Stimulated activated CD8-positive, alpha-beta memory T cell treated with anti-CD3 and anti-CD28 coated beads, Interleukin-7, amount 100 ng/mL, for 48 hours (primary cell): ENCODE data around the gene GLI1.

Source experiments
- DNase-seq, 2 donors: peaks; one replicate each; pipeline ENCODE4 v3.0.0-alpha.2; 2020; ENCODE audit warnings: low read depth in 1 of 2; ENCODE audit errors: extremely low read depth in 1 of 2

GLI1 gene

DNA sequence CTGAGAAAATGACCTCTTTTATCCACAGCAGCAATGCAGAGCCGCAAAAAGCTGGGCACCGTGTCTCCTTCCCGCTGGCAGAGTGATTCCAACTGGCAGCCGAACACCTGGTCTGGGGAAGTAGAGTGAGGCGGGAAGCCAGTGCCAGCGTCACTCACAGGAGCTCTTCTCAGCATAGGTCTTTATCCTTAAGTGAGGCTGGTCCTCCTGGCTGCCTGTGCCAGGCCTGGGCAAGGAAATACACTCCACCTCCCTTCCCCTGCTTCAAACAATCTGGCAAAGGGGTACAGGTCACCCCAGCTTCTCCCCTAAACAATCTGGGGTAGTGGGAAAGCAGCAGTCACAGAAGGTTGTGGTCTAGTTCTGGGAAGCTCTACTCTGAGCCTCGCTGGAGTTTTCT lies 15.3 kb downstream of the GLI1 start:
- DNase-seq: no peak

DNA sequence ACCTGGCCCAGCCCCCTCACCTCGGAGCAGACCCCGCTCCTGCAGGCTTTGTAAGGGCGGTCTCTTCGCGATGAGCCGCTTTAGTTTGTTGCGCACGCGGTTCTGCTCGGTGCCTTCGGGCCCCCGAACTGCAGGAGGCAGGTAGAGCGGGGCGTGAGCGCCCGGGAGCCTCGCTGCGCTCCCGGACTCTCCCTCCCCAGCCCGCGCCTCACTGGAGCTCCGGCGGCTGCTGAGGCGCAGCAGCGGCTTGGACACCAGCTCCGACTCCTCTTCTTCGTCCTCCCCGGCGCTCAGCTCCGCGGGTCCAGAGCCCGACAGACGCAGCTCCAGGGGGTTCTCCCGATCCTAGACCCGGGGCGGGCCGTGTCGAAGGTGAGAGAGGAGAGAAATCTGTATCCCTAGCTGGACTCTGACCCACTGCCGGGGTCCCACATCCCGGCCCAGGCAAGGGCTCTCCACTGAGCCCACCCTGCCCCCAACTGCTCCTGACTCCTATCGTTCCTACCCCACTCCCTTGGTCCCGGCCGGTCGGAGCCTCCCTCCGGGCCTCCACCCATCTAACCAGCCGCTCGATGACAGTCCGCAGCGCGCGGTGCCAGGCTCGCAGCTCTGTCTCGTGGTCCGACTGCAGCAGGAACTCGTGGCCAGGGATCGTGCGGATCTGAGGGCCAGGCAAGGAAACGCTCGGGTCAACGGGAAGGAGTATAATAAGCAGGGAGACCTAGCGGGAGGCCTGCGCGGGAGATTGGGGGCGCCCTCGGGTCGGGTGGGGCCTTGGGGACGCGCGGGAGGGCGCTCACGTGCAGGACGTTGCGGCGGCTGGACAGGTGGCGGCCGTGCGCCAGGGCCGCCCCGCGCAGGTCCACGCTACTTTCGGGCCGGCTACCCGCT lies 15.9 kb downstream of the GLI1 start:
- DNase-seq: no peak

DNA sequence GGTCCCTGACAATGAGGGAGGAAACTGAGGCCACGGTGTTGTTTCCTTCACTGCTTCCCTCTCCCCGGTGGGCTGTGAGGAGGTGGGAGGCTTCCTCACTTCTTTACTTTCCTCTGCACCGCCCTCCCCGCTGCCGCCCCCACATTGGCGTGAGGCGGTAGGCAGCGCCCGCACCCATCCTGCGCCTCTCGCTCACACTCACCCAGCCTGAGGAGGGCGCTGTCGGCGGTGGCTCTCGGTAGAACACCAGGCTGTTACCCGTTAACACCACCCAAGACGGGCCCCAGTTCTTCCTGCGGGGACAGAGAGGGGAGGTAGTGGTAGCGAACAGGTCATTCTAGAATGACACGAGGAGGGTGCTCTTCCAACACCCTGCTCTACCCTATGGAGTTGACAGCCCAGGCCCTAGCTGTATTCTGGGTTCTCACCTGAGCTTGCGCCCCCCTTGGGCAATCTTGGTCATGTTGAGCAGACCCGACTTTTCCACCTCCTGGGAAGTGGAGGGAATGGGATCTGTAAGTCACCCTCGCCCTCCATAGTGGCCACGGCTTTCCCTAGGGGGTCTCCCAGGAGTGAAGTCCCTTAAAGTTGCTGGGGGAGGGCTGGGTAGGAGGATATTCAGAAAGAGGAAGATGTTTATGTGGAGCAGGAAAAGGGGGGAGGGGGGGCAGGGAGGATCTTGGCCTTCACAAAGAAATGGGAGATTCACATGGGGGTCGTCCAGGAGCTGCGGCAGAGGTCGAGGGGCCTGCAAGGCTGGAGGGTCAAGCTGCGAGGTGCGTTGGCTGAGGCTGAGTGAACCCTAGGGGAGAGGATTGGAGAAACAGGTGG lies 16.8 kb downstream of the GLI1 start:
- peak; percentile 58 to 73 for DNase-seq

DNA sequence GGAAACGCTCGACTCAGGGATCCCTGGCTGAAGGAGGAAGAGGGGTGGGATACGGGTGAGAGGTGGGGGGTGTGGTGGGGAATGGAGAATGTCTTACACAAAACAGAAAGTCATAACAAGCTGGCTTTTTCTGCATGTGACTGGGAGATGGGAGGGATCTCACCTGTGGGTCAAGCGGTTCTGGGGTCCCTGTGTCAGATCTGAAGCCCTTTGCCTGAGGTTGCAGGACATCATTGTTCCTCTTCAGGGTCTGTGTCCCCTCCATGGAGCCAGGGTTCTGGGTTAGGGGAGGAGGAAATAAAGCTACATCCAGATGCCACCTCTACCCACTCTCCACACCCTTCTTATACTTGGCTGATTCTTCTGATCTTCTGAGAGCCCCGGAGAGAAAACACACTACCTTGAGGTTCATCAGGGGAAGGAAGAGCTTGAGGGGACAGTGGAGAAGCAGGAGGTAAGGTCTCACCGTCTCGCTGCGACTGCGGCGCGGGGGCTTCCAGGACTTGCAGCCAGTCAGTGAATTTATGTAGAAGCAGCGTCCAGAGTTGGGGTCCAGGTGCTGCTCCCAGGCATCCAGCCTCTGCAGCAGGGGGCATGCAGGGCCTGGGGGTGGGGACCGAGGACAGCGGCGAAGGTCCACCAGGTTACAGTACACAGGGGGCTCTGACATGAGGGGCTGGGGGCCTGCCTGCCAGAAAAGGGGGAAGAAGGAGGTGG lies 17.6 kb downstream of the GLI1 start:
- DNase-seq: no peak

DNA sequence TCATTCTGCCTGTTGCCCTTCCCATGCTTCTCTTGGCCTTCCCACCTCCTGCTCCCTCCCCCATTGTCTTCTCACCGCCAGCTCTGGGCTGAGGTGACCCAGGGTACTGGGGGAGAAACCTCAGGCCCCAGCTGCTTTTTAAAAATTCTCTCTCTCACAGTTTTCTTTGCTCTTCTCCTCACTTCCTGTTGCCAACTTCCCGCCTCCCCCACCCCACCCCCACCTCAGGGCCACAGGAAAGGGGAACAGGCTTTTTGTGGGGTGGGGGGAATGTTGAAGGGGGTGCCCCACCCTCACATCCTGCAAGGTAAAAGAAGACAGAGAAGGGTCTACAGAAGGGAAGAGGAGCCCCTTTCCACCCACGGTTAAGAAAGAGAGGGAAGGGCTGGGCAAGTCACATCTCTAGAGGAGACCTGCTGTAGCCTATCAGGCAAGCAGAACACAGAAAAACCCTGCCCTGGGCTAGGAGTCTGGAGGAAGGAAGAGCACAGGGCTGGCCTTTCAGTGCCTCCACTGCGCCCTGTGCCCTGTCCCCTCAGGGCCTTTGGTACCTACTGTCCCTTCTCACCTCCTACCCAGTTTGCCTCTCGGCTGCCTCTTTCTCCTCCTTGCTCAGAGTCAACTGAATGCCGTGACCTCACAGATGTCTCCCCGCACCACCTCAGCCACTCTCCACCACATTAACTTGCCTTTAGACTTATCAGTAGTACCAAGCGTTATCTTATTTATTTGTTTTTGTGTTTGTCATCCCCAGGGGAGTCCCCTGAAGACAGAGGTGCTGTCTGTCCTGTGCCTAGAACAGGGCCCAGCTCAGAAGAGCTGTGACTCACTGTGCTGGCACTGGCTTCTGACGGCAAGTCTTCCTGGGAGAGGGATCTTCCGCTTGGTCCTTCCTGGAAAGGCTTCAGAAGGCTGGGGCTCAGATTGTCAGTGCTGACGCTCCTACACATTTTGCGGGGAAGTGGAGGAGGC lies 18.4 kb downstream of the GLI1 start:
- no peak for DNase-seq

DNA sequence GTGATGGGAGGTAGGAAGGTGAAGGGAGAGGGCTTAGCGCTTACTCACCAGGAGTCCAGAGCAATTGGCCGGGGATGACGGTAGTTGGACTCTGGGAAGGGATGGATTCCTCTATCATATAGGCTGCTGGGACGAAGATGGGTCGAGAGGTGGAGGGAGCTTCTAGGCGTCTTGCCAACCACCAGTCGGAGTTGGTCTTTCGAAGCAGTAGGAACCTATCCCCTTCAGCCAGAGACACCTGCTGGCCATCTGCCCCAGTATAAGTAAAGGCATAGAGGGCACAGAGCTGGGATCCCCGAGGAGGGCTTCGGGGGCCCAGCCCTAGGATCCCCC lies 19.4 kb downstream of the GLI1 start:
- no peak for DNase-seq

DNA sequence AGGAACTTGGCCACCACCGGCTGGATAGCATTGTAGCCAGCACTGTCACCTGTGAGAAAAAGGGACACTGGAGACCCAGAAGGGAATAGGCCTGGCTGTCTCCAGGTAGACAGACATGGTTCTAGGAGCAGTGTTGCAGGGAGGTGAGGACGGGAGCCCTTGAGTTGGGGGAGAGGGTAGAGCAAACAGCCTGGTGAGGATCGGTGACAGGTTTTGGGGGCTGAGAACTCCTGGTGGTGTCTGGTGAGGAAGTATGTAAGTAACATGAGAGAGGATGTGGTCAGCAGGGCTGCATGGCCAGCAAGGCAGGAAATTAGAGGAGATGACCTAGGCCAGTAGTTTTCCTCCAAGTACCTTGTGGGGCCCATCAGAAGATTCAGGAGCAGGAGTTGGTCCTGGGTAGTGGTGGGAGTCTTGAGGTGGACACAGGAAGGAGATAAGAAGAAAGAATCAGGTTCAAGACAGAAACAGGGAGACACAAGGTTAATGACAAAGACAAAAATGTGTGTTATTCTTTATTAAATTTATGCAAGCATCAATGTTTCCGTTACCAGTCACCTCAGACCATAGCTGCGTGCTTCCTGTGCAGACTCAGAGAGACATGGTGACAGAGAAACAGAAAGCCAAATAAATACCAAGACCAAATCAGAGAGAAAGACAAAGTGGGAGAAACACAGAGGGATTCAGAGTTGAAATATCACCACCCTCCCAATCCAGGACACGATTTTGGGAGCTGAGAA lies 20.0 kb downstream of the GLI1 start, which contains the start of gene ARHGAP9:
TSS of gene ARHGAP9 (minus strand) at position 491 of the 740 bp plus-strand sequence. CDS start at position 31, 460 bp downstream.
- no peak for DNase-seq

DNA sequence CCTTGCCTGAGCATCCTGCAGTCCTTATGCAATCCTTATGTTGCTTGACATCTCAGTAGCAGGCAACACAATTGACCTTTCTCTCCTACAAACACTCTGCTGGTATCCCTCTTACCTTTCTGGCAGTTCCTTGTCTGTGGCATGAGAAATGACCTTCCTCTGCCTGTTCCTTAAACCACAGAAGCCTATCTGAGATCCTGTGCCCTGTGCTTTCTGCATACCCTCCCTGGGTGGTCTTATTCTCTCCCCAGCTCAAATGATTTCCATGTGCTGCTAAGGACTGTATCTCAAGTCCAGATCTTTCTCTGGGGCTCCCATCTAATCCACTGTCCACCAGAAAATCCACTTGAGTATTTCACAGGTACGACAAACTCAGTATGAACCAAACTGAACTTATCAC lies 22.1 kb downstream of the GLI1 start:
- DNase-seq: no peak

DNA sequence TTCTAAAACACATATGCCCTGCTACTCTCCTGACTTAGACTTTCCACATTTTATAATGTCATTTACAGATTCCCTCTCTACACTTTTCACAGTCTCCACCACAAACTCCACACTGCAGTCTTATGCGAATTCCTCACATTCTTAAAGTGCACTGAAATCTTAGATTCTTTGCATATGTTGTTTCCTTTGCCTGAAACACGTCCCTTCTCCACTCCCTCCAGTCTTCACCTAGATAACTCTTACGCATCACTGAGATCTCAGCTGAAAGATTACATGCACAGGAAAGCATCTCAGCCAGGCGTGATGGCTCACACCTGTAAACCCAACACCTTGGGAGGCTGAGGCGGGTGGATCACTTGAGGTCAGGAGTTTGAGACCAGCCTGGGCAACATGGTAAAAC lies 23.9 kb downstream of the GLI1 start:
- no peak for DNase-seq

DNA sequence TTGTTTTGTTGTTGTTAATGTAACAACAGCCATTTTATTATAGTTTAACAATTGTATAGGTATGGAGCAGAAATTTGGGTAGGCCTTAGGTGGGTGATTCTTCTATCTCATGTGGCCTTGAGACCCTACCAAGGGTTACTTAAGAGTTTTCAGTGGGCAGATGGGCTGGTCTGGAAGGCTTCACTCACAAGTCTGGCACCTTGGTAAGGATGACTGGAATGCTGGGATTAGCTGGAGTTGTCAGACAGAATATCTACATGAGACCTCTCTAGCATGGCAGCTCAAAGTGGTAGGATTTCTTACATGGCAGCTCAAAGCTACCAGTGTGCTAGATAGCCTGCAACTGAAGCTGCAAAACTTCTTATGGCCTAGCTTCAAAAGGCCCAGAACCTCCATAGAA lies 26.1 kb downstream of the GLI1 start:
- DNase-seq: no peak

DNA sequence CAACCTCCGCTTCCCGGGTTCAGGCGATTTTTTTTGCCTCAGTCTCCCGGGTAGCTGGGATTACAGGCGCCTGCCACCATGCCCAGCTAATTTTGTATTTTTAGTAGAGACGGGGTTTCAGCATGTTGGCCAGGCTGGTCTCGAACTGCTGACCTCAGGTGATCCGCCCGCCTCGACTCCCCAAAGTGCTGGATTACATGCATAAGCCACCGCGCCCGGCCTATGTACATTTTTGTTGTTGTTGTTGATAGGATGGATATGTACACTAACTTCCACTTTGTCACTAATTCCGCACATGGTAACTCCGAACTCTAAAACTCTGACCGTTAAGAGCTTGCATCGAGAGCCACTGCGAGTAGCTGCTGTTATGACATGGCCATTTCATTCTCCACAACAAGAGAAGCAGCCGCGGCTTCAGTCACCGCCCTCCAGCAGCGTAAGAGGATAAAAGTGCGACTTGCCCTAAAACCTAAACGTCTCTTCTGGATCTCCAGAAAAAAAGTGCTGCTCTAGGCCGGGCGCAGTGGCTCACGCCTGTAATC lies 27.5 kb downstream of the GLI1 start:
- DNase-seq: no peak

DNA sequence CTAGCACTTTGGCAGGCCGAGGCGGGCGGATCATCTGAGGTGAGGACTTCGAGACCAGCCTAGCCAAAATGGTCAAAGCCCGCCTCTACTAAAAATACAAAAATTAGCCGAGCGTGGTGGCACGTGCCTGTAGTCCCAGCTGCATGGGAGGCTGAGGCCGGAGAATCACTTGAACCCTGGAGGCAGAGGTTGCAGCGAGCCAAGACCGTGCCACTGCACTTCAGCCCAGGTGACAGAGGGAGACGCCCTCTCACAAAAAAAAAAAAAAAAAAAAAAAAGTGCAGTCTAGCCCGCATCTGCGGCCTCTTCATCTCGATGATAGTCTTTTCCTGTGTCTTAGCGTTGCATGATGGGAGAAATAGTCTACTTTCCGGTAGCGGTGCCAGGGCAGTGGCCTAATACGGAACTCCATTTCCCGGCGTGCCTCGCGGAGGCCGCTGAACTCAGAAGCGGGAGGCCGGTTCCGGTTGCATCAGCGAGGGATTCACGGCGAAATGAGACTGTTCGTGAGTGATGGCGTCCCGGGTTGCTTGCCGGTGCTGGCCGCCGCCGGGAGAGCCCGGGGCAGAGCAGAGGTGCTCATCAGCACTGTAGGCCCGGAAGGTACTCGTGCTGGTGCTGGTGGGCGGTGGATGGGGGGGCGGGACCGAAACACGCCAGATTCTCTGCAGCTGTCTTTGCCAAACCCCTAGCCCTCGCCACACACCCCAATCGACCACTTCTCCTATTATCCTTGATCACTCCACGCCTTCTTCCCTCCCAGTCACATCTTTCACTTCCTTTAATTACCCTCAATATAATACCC lies 28.2 kb downstream of the GLI1 start, which contains the start of gene MARS1:
TSS of gene MARS1 (plus strand) at position 472 of the 805 bp plus-strand sequence. CDS start at position 495, 23 bp downstream.
- peak; percentile 83 to 89 for DNase-seq

DNA sequence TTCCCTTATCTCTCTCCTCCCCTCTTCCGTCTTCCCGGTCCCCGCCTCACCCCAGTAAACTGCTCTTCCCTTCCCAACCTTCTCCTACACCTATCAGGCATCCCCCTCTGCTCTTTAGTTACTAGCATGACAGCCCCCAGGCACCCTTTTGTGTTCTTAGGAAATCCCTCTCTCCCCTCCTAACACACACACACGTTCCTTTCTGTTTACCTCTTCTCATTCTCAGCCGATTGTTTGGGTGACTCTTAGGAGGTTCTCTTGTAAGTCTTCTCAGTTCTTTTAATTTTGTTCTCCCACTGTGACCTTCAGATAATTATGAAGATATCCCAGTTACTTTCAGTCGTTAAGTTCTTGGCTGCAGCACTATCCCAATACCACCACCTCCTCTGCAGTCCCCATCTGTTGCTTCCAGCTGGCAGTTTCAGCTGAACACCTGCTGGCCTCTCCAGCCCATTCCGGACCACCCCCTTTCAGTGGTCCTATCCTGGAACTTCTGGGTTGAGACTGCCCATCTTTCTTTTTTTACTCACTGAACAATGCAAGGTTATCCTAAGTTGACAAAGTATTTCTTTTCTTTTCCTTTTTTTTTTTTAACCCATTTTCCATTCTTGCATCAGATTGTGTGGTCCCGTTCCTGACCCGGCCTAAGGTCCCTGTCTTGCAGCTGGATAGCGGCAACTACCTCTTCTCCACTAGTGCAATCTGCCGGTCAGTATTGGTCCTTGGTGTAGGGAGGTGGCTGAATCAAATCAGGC lies 29.0 kb downstream of the GLI1 start:
- DNase-seq: no peak

DNA sequence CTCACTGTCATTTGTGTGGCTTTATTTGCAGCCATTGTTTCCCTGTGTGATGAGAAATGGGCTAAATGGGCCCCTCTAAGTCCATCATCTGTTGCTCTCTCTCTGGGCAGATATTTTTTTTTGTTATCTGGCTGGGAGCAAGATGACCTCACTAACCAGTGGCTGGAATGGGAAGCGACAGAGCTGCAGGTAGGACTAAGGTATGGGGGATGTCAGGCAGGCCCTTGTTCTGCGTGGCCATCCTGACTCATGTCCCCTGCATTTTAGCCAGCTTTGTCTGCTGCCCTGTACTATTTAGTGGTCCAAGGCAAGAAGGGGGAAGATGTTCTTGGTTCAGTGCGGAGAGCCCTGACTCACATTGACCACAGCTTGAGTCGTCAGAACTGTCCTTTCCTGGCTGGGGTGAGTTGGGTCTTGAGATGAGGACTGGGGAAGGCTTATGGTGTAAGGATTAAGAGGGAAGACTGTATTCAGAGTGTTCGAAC lies 29.6 kb downstream of the GLI1 start:
- DNase-seq: no peak

DNA sequence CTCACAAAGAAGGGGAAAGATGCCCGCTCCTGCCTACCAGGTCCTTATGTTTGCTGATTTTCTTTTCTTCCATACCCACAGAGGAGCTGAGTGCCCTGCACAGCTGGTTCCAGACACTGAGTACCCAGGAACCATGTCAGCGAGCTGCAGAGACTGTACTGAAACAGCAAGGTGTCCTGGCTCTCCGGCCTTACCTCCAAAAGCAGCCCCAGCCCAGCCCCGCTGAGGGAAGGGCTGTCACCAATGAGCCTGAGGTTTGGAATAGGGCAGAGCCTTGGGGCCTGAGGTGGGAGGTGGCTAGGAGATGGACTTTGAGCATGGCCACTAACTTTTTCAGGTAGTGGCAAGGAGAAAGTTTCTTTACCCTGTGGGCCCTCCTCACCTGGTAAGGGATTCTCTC lies 30.5 kb downstream of the GLI1 start:
- no peak for DNase-seq

DNA sequence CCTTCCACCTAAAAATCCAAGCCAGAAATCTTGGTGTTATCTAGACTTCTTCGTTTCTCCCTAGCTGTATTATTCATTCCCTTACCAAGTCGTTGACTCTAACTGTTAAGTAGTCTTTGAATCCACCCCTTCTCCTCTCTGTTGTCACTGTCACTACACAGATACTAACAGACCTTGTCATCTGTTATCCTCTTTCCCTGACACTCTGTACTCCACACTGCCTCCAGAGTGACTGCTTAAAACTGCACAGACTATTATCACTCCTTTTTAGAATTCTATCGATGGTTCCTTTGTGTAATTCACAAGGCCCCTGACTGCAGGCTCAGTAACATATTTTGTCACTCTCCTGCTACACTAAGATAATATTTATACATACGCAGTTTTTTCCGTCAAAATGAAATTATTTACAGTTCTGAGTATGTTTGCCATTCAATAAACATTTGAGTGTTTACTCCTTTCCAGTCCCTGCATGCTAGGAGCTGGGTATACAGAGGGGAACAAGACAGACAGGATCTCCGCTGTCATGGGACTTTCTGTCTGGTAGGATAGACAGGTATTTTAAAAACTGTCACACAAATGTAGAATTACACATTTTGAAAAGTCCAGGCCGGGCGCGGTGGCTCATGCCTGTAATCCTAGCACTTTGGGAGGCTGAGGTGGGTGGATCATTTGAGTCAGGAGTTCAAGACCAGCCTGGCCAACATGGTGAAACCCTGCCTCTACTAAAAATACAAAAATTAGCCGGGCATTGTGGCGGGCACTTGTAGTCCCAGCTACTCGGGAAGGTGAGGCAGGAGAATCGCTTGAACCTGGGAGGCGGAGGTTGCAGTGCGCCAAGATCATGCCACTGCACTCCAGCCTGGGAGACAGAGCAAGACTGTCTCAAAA lies 32.1 kb downstream of the GLI1 start:
- DNase-seq: no peak
